Astrocyte (in vitro differentiated cells and primary cell): ENCODE results near the gene KCNK5. TPM values are rescaled to one million over a fixed set of nuclear protein-coding genes. Genes with fewer than 3 reads are reported as not detected.

Experiments used
- DNase-seq: peaks from one replicate; pipeline ENCODE4 v3.0.0-alpha.2; 2010; ENCODE audit warnings: low read depth
- FAIRE-seq: peaks from 2 replicates; lab custom pipeline; 2011; peaks lifted over from hg19 to GRCh38; lab: Jason Lieb, UNC
- H2AFZ ChIP-seq: 2 replicates; pipeline ENCODE4 v1.6.0; 2012; ENCODE audit warnings: low read depth, low read length, inconsistent platforms
- H3K27ac ChIP-seq: 2 replicates; pipeline ENCODE4 v1.5.1; 2011; ENCODE audit warnings: low read depth, low read length, inconsistent platforms
- H3K27me3 ChIP-seq: 2 replicates; pipeline ENCODE4 v1.6.0; 2011; ENCODE audit warnings: low read length, inconsistent platforms; ENCODE audit not compliant: insufficient read depth
- H3K36me3 ChIP-seq: 2 replicates; pipeline ENCODE4 v1.5.1; 2011; ENCODE audit warnings: low read length, inconsistent platforms; ENCODE audit not compliant: insufficient read depth
- H3K4me1 ChIP-seq: 2 replicates; pipeline ENCODE4 v1.5.1; 2011; ENCODE audit warnings: low read length, inconsistent platforms; ENCODE audit not compliant: insufficient read depth
- H3K4me2 ChIP-seq: 2 replicates; pipeline ENCODE4 v1.6.0; 2012; ENCODE audit warnings: low read length, inconsistent platforms
- H3K4me3 ChIP-seq: 2 replicates; pipeline ENCODE4 v1.5.1; 2011; ENCODE audit warnings: low read depth, mild to moderate bottlenecking, low read length, inconsistent platforms; ENCODE audit not compliant: insufficient read depth
- H3K79me2 ChIP-seq: 2 replicates; pipeline ENCODE4 v1.6.0; 2012; ENCODE audit warnings: mild to moderate bottlenecking, low read length, inconsistent platforms; ENCODE audit not compliant: insufficient read depth
- H3K9ac ChIP-seq: 2 replicates; pipeline ENCODE4 v1.6.0; 2012; ENCODE audit warnings: mild to moderate bottlenecking, low read length, inconsistent platforms
- H3K9me3 ChIP-seq: 2 replicates; pipeline ENCODE4 v1.5.1; 2012; ENCODE audit warnings: low read depth, mild to moderate bottlenecking, low read length, inconsistent platforms; ENCODE audit not compliant: insufficient read depth
- H4K20me1 ChIP-seq: 2 replicates; pipeline ENCODE4 v1.6.0; 2012; ENCODE audit warnings: low read length, inconsistent platforms; ENCODE audit not compliant: insufficient read depth
- H3K27ac Mint-ChIP-seq: one replicate; pipeline ENCODE4 v1.8.0; 2021; ENCODE audit warnings: mild to moderate bottlenecking, mixed read lengths; ENCODE audit not compliant: unreplicated experiment
- H3K27me3 Mint-ChIP-seq: one replicate; pipeline ENCODE4 v1.8.0; 2021; ENCODE audit warnings: low read depth, mixed read lengths; ENCODE audit not compliant: unreplicated experiment
- H3K36me3 Mint-ChIP-seq: one replicate; pipeline ENCODE4 v1.8.0; 2021; ENCODE audit warnings: low read depth, mixed read lengths; ENCODE audit not compliant: unreplicated experiment
- H3K4me1 Mint-ChIP-seq: one replicate; pipeline ENCODE4 v1.8.0; 2021; ENCODE audit warnings: low read depth, mixed read lengths; ENCODE audit not compliant: unreplicated experiment
- H3K4me3 Mint-ChIP-seq: one replicate; pipeline ENCODE4 v1.8.0; 2021; ENCODE audit warnings: mild to moderate bottlenecking, moderate library complexity, mixed read lengths; ENCODE audit not compliant: unreplicated experiment
- H3K9me3 Mint-ChIP-seq: one replicate; pipeline ENCODE4 v1.8.0; 2021; ENCODE audit warnings: mild to moderate bottlenecking, mixed read lengths; ENCODE audit not compliant: unreplicated experiment
- EZH2 ChIP-seq: IDR thresholded peaks from 2 replicates; pipeline ENCODE4 v1.6.1; 2012; ENCODE audit warnings: mild to moderate bottlenecking, low read length, inconsistent platforms; ENCODE audit not compliant: insufficient read depth
- total RNA-seq: library from RNA; stranded (reverse); gene quantifications from 2 replicates; pipeline ENCODE4 v1.2.1, GENCODE V29; 2021
- TF ChIP-seq, protein P1 (sequence below): IDR thresholded peaks from 2 replicates; pipeline ENCODE4 v1.5.1; 2011; ENCODE audit warnings: low read depth, mild to moderate bottlenecking, inconsistent platforms, low read length, moderate library complexity; ENCODE audit not compliant: insufficient read depth

The KCNK5 gene
- total RNA-seq, 1 donor from 2014 or later: 0.14 TPM

DNA sequence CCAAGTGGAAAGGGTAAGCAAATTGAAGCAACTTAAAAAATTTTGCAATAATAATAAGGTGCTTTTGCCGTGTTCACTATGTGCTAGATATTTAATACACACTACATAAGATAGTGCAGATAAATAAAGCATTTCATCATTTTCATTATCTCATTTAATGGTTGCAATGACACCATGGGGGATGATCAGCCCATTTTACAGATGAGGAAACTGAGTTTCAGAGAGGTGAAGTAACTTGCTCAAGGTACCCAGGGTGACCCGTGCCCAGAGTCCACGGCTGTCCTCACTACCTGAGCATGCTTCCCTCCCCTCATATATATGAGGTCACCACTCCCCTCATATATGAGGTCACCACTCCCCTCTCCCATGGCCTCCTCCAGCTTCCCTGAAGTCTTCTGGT, 7.5 kb upstream of the KCNK5 start:
- Histone ChIP-seq H3K27me3 (no peaks in the 10 kb centered on the region), H3K4me3 (no peak overlapping the region), H3K4me1 (no peaks in the 10 kb centered on the region), H3K9me3 (no peaks in the 10 kb centered on the region), H4K20me1 (no peaks in the 10 kb centered on the region), H3K36me3 (no peaks in the 10 kb centered on the region), H2AFZ (no peak overlapping the region), H3K79me2 (no peaks in the 10 kb centered on the region), H3K9ac (no peak overlapping the region), H3K4me2 (no peak overlapping the region), H3K27ac (no peak overlapping the region)
- H3K4me3 Mint-ChIP-seq: no peak overlapping the region
- DNase-seq (no peak), FAIRE-seq (no peak)
- H3K9me3 Mint-ChIP-seq: no peaks in the 10 kb centered on the region
- peaks cover 5% of the 10 kb centered on the region for H3K27me3 Mint-ChIP-seq
- H3K36me3 Mint-ChIP-seq: no peaks in the 10 kb centered on the region
- no peaks in the 10 kb centered on the region for H3K4me1 Mint-ChIP-seq
- H3K27ac Mint-ChIP-seq: no peak overlapping the region
- TF ChIP-seq, protein P1, sequence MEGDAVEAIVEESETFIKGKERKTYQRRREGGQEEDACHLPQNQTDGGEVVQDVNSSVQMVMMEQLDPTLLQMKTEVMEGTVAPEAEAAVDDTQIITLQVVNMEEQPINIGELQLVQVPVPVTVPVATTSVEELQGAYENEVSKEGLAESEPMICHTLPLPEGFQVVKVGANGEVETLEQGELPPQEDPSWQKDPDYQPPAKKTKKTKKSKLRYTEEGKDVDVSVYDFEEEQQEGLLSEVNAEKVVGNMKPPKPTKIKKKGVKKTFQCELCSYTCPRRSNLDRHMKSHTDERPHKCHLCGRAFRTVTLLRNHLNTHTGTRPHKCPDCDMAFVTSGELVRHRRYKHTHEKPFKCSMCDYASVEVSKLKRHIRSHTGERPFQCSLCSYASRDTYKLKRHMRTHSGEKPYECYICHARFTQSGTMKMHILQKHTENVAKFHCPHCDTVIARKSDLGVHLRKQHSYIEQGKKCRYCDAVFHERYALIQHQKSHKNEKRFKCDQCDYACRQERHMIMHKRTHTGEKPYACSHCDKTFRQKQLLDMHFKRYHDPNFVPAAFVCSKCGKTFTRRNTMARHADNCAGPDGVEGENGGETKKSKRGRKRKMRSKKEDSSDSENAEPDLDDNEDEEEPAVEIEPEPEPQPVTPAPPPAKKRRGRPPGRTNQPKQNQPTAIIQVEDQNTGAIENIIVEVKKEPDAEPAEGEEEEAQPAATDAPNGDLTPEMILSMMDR: no peak

- Histone ChIP-seq H2AFZ (no peak overlapping the region), H3K79me2 (no peaks in the 10 kb centered on the region), H3K9me3 (no peaks in the 10 kb centered on the region), H3K36me3 (no peaks in the 10 kb centered on the region), H3K4me1 (no peaks in the 10 kb centered on the region), H3K4me3 (no peak overlapping the region), H3K4me2 (no peak overlapping the region), H3K27ac (no peak overlapping the region), H4K20me1 (no peaks in the 10 kb centered on the region), H3K27me3 (no peaks in the 10 kb centered on the region), H3K9ac (no peak overlapping the region)
- H3K4me1 Mint-ChIP-seq: no peaks in the 10 kb centered on the region
- FAIRE-seq: no peak
- no peak for DNase-seq
- no peak overlapping the region for H3K4me3 Mint-ChIP-seq
- TF ChIP-seq, protein P1: no peak
- no peaks in the 10 kb centered on the region for H3K36me3 Mint-ChIP-seq
- H3K27ac Mint-ChIP-seq: no peak overlapping the region
- H3K27me3 Mint-ChIP-seq: peaks cover 6% of the 10 kb centered on the region
- no peaks in the 10 kb centered on the region for H3K9me3 Mint-ChIP-seq
Measured at GRCh38 chr6:39233333-39233732, 4.1 kb upstream of the KCNK5 start.

- DNase-seq (no peak), FAIRE-seq (no peak)
- no peak overlapping the region for H2AFZ ChIP-seq
- no peaks in the 10 kb centered on the region for H3K27me3 ChIP-seq
- H3K9ac ChIP-seq: no peak overlapping the region
- Mint-ChIP-seq H3K4me3 (no peak overlapping the region), H3K27ac (no peak overlapping the region), H3K4me1 (no peaks in the 10 kb centered on the region), H3K9me3 (no peaks in the 10 kb centered on the region), H3K27me3 (peaks cover 18% of the 10 kb centered on the region), H3K36me3 (no peaks in the 10 kb centered on the region)
- no peak overlapping the region for H3K4me3 ChIP-seq
- no peaks in the 10 kb centered on the region for H3K36me3 ChIP-seq
- no peaks in the 10 kb centered on the region for H3K9me3 ChIP-seq
- no peak overlapping the region for H3K27ac ChIP-seq
- H4K20me1 ChIP-seq: no peaks in the 10 kb centered on the region
- no peak for TF ChIP-seq EZH2
- TF ChIP-seq, protein P1: no peak
- no peak overlapping the region for H3K4me2 ChIP-seq
- no peaks in the 10 kb centered on the region for H3K4me1 ChIP-seq
- no peaks in the 10 kb centered on the region for H3K79me2 ChIP-seq
Measured at GRCh38 chr6:39231521-39232243, 2.4 kb upstream of the KCNK5 start.
